GM19438 (cell line): Measurements from ENCODE around the gene TBXAS1.
A peak's percentile ranks its signal among the peaks of the same experiment; 100 is the strongest.

Experiments
- ATAC-seq: cut with Tn5 transposase; IDR thresholded peaks from one replicate; pipeline ENCODE4 v1.9.1; 2021; ENCODE audit warnings: low read depth; ENCODE audit not compliant: unreplicated experiment

The TBXAS1 gene

GRCh38 chr7:139829025-139829774, at the start of gene TBXAS1:
Gene TBXAS1, plus strand, starts transcription at chr7:139829264. Its CDS starts 127 bp downstream, at chr7:139829391.
- peak; percentile 52 for ATAC-seq

DNA sequence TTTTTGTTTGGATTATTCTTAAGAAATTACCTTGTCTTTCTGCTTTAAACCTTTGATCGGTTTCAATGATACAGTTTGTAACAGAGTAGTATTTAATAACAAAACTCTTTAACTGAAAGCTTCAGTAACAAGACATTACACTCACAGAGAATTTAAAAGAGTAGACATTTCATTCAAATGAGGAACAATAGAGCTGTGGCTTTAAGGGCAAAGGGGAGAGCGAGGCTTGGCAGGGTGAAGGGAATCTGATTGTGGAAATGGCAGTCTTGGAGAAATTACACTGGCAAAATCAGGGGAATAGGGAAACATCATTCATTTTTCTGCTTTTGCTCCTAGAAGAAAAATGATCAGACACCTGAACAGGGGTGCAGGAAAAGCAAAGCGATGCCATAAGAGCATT, 46.1 kb upstream of the TBXAS1 start:
- no peak for ATAC-seq

- ATAC-seq: no peak
Measured at GRCh38 chr7:139783647-139784385, 45.2 kb upstream of the TBXAS1 start.

GRCh38 chr7:139784648-139785047, 44.4 kb upstream of the TBXAS1 start:
- ATAC-seq: no peak

DNA sequence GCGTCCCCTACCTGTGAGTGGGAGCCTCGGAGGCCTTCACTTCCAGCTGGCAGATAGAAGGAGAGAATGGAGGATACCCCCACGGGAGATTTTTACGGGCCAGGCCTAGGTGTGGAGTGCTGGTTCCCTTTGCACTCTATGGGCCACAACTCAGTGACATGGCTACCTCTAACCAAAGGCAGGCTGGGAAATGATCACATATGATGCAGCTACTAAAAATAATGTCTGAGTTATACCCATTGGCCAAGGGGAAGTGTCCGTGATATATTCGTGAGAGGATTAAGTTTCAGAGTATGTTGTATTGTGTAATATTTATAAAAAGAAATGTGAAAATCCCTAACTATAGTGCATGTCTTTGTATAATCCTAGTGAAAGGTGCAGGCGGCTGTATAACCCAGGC, 37.7 kb upstream of the TBXAS1 start:
- ATAC-seq: no peak

DNA sequence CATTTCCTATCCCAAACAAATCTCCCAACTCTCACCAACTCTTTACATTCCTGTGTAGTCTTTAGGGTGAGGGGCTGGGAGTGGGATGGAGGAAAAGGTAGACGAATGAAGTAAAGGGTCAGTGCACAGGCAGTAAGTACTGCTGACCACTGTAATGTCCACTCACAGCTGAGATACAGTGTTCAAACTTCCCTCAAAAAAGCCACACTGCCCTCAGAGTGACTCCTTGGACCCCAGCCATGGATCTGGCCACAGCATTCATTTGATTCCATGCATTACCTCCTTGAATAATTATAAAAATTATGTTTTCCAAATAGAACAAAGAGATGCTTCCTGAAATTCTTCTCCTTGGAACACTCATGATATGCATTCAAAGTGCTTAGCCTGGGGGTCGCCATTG, 31.5 kb upstream of the TBXAS1 start:
- no peak for ATAC-seq

DNA sequence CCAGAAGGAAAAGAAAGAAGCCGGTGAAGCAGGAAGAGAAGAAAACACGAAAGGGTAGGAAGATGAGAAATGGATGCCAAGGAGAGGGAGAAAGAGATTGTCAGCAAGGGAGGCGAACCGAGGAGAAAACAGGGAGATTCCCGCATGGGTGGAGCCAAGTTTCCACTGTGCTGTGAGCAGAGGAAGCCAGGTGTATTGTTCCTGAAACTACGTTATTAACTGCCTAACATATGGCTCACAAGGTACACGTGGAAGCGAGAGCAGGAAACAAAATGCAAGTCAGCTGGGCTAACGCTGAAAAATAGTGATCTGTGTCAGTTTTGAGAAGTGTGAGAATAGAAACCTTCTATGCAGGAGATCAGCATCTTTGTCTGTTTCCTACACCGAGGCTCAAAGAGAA, 30.8 kb upstream of the TBXAS1 start:
- no peak for ATAC-seq

DNA sequence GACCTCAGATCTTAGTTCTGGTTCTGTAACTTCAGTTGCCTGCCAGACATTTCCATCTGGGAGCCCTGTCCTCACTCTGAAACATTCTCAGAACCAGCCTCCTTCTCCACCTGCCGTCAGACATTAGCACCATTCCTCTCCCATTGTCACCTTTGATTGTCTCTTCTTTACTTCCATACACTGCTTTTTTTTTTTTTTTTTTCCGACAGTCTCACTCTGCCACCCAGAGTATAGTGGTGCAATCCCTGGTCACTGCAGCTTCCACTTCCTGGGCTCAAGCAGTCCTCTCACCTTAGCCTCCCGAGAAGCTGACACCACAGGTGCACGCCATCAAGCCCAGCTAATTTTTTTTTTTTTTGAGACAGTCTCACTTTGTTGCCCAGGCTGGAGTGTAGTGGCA, 30.2 kb upstream of the TBXAS1 start:
- no peak for ATAC-seq

DNA sequence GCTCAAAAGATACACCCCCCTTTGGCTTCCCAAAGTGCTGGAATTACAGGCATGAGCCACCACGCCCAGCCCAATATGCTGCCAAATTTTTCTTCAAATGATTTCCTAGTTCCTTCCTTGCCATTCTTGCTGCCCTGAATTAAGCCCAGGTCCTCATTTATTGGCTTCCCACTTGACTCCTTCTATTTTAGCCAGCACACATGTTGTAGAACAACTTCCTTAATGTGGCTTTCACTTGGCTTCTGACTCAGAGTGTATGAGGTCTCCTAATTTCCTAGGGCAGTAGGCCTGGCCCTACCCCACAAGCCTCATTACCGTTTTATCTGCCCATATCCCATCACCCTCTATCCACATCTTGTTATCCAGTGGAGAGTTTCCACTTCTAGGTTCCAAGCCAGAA, 29.5 kb upstream of the TBXAS1 start:
- ATAC-seq: no peak

- no peak for ATAC-seq
Measured at GRCh38 chr7:139804571-139804970, 24.5 kb upstream of the TBXAS1 start.

GRCh38 chr7:139807009-139807408, 22.1 kb upstream of the TBXAS1 start:
- ATAC-seq: no peak

DNA sequence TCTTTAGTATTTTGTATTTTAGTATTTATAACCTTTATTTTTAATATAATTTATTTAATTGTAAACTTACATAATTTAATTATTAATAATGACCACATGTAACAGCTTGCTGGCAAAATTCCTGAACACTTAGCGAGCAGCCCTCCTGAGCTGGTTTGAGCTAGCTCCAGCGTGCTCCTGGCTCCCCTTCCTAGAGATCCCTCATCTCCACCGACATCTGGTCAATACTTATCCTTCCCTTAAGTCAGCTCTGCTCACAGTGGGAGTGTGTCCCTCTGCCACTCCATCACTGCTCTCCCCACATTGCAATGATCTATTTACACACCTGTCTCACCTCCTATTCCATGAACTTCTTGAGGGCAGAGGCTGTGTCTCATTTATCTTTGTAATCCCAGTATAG, 20.6 kb upstream of the TBXAS1 start:
- no peak for ATAC-seq

DNA sequence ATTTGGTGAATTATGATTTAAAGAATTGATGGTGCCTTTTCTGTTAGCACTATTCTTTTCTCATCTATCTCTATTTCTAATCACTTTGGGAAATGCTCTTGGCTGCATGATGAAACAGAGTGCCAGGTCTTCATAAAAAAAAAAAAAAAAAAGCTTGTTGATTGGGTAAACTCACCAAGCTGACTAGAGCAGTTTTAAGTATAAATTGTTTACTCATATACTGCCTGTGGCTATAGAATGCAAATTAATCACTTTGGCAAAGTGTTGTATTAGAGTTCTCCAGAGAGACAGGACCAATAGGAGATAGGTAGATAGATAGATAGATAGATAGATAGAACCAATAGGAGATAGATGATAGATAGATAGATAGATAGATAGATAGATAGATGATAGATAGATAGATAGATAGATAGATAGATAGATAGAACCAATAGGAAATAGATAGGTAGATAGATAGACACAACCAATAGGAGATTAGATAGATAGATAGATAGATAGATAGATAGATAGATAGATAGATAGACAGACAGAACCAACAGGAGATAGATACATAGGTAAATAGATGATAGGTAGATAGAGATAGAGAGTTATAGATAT, 20.1 kb upstream of the TBXAS1 start:
- no peak for ATAC-seq

- no peak for ATAC-seq
Measured at GRCh38 chr7:139811066-139811465, 18.0 kb upstream of the TBXAS1 start.

GRCh38 chr7:139813151-139813550, 15.9 kb upstream of the TBXAS1 start:
- no peak for ATAC-seq

DNA sequence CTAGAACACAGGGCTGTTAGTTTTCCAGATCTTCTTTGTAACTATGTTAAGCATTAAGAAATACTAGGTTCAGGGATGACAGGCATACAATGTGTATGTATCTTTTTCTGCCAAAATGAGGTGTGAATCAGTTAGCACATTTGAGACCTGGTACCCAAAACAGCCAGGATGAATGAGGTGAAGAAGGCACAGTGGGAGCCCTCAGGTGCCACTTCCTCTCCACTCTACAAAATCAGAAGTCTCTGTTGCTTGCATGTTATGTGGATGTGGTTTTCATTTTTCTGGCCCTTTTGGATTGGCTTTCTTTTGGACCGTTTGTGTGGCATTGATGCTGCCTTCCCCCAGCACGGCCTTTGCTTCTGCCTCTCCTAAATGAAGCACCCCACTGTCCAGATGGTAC, 15.4 kb upstream of the TBXAS1 start:
- ATAC-seq: no peak

DNA sequence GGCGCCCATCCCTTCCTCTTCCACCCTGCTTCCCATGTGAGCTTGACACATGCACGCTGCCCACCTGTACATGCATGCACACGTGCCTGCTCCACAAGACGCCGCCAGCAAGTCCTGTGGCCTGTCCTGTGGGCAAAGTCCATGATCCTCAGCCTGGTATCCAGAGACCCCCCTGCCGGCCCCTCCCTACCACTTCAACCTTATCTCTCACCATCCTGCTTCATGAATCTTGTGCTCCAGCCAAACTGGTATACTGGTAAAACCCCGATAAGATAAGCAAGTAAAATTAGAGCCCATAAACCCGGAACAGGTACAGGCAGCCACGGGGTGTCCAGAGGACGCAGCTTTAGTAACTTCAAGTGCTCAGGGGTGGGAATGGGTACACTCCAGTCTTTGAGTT, 11.8 kb upstream of the TBXAS1 start:
- no peak for ATAC-seq

DNA sequence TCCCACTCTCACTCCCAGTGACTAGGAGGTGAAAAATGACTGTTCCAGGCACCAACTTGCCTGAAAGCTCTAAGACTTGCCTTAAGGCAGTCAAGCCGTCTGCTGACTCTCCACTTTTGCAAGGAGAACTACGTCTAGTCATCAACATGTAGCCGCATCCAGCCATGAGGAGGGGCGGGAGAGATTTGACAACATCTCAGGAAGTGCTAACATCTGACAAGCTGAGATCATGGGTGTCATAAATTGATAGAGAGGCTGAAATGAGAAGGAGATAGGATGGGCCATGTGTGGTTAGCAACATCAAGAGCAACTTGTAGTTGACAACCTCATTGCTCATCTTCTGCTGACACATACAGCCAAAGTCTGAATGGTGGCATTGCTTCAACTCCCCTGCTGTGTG, 9.0 kb upstream of the TBXAS1 start:
- ATAC-seq: no peak

DNA sequence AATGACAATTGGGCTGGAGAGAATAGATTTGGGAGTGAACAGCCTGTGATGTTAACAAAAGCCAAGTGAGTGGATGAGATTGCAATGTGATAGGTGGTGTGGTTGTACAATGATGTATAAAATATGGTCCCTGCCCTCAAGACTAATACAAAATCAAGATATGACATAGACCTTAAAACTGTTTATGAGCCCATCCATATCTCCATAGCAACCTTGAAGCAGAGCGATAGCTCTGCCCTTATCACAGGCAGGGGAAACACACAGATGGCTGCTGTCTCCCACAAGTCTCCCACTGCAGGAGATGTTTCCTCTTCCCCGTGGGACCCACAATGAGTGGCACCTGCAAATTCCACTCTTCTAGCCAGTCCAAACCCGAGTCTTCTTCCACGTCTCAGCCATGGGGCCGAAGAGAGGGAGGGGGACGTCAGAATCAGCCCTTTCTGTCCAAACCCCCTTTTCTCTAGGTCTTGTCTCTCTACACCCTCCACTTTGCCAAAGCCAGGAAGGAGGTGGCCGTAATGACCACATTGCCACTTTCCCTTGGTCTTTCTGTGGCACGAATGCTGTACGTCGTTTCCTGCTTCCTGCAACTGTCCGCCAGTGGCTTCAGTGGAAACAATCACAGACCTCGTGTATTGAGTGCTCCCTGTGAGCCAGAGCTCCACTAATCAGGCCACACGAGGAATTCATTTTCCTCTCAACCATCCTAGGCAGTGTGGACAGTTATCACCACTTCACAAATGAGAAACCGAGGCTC, 7.5 kb upstream of the TBXAS1 start:
- ATAC-seq: no peak

GRCh38 chr7:139822855-139823254, 6.2 kb upstream of the TBXAS1 start:
- ATAC-seq: no peak

DNA sequence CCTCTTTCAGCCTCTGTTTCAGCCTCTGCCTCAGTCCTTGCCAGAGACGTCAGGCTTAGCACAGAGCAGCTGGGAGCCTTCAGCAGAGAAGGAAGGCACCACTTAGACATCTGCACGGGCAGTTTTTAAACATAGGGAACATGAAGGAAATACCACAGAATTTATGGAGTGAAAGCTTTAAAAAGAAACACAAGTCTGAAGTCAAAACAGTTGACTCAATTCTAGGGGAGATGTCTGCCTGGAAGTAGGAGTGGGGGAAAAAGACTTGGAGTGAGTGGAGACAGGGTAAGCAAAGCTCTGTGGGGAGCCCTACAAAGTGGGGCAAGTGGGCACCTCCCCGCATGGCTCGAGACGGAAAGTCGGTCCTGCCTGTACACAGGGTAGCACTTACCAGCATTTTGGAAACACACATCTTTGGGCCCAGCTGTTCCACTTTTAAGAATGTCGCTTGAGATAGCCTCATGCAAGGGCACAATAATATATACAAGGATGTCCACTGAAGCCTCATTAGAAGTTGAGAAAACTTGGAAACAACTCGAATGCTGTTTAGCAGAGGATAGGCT, 5.0 kb upstream of the TBXAS1 start:
- ATAC-seq: no peak
